ENCODE results near the gene FRMD4B.

DNA sequence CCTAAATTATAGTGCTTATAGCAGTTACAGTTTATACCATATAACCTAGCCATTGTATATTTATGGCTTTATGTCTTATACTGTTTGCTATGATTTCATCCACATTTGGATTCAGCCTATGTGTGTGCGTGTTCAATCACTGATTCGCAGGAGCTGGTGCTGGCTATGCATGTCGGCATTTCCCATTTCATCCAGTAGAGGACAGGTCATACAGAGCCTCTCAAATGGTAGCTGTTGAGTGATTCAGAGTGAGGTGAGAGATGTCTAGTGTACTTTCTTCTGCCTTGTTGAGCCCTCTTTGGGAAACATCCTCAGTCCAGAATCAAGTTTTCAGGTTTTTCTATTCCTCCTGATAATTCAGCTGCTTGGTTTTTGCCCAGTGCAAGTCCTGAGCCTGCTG, 76.1 kb downstream of the FRMD4B start:
- TF ChIP-seq GATA3 (IDR thresholded peaks at IDR 0.05; ENCODE audit: low read depth, low read length), result no peak
- no peak for TF ChIP-seq GATA2 (IDR thresholded peaks at IDR 0.05; ENCODE audit: low read depth, low read length)
